H1 (cell line): Measurements from ENCODE around the gene BFSP2. TPM values are rescaled to one million over a fixed set of nuclear protein-coding genes. Genes with fewer than 3 reads are reported as not detected.

Source experiments
- CTCF ChIA-PET: fragments of 300-600 bp; sonication (Branson Sonifier 250); formaldehyde crosslinking; loops from one replicate; lab custom pipeline; 2021; ENCODE audit not compliant: partially characterized antibody; lab: Charles Lee
- POLR2A ChIA-PET: fragments of 300-600 bp; sonication (Branson Sonifier 250); formaldehyde crosslinking; loops from one replicate; lab custom pipeline; 2021; ENCODE audit warnings: inconsistent platforms; ENCODE audit not compliant: partially characterized antibody; lab: Charles Lee
- DNase-seq, 2 experiments: peaks; one replicate each; pipeline versions ENCODE4 v3.0.0 to v3.0.0-alpha.2; 2010 to 2022; ENCODE audit warnings: low spot score in 2 of 2, low read depth in 1 of 2, mixed read lengths in 1 of 2
- FAIRE-seq: peaks from 2 replicates; lab custom pipeline; 2011; peaks lifted over from hg19 to GRCh38; lab: Jason Lieb, UNC
- H2AFZ ChIP-seq: 2 replicates; pipeline ENCODE4 v1.8.1; 2012; ENCODE audit warnings: low read length, inconsistent platforms
- H2AK5ac ChIP-seq: 2 replicates; pipeline ENCODE4 v1.6.1; 2013; ENCODE audit warnings: low read depth, low read length
- H2BK120ac ChIP-seq: replicated peaks from 2 replicates; pipeline ENCODE3; 2013; ENCODE audit warnings: low read depth, low read length, inconsistent platforms
- H2BK12ac ChIP-seq: 2 replicates; pipeline ENCODE4 v1.6.1; 2013; ENCODE audit warnings: low read depth, low read length
- H2BK15ac ChIP-seq: 2 replicates; pipeline ENCODE4 v1.6.1; 2013; ENCODE audit warnings: low read length
- H2BK20ac ChIP-seq: 2 replicates; pipeline ENCODE4 v1.6.1; 2013; ENCODE audit warnings: low read length
- H2BK5ac ChIP-seq: 2 replicates; pipeline ENCODE4 v1.6.1; 2013; ENCODE audit warnings: low read depth, low read length
- H3K14ac ChIP-seq: 2 replicates; pipeline ENCODE4 v1.6.1; 2013; ENCODE audit warnings: inconsistent platforms; ENCODE audit not compliant: insufficient read length
- H3K18ac ChIP-seq: 2 replicates; pipeline ENCODE4 v1.6.1; 2013; ENCODE audit warnings: low read length; ENCODE audit errors: extremely low read depth
- H3K23ac ChIP-seq: 2 replicates; pipeline ENCODE4 v1.6.1; 2013; ENCODE audit warnings: inconsistent platforms; ENCODE audit not compliant: insufficient read length
- H3K23me2 ChIP-seq: 2 replicates; pipeline ENCODE4 v1.6.1; 2013; ENCODE audit warnings: low read depth, low read length
- H3K27ac ChIP-seq: 2 replicates; pipeline ENCODE4 v1.6.1; 2011; ENCODE audit warnings: low read depth, low read length, inconsistent platforms
- H3K27me3 ChIP-seq, 4 experiments: replicated peaks in 1 of 4; 1 replicate in 1 of 4; 2 replicates in 3 of 4; pipeline versions ENCODE4 v1.6.1 to v1.8.1; 2011 to 2013; ENCODE audit warnings: low read length in 3 of 4, mild to moderate bottlenecking in 3 of 4, inconsistent platforms in 2 of 4, mixed read lengths in 2 of 4, moderate library complexity in 1 of 4; ENCODE audit not compliant: control insufficient read depth in 3 of 4, insufficient read depth in 3 of 4; ENCODE audit errors: extremely low read depth in 1 of 4
- H3K36me3 ChIP-seq, 4 experiments: 2 replicates each; pipeline versions ENCODE4 v1.6.1 to v1.8.1; 2011 to 2013; ENCODE audit warnings: mild to moderate bottlenecking in 4 of 4, low read length in 3 of 4, moderate library complexity in 2 of 4, control low read depth in 1 of 4, inconsistent platforms in 1 of 4; ENCODE audit not compliant: insufficient read depth in 4 of 4, control insufficient read depth in 2 of 4
- H3K4ac ChIP-seq: replicated peaks from 2 replicates; pipeline ENCODE3; 2013; ENCODE audit warnings: low read length, low read depth, mixed read lengths, inconsistent platforms; ENCODE audit not compliant: insufficient read length
- H3K4me1 ChIP-seq, 4 experiments: replicated peaks in 1 of 4; 1 replicate in 1 of 4; 2 replicates in 3 of 4; pipeline versions ENCODE4 v1.6.1 to v1.8.1; 2011 to 2013; ENCODE audit warnings: low read length in 3 of 4, inconsistent platforms in 2 of 4, mixed read lengths in 1 of 4; ENCODE audit not compliant: insufficient read depth in 4 of 4, control insufficient read depth in 3 of 4
- H3K4me2 ChIP-seq, 2 experiments: 2 replicates each; pipeline versions ENCODE4 v1.6.1 to v1.8.1; 2011 to 2013; ENCODE audit warnings: low read depth in 2 of 2, low read length in 2 of 2, control low read depth in 1 of 2, inconsistent platforms in 1 of 2, mild to moderate bottlenecking in 1 of 2; ENCODE audit not compliant: insufficient read depth in 1 of 2
- H3K4me3 ChIP-seq, 4 experiments: fragments of 200-600, 300-600 bp in 1 of 4; sonication (generic), shearing (Covaris generic), sonication (Bioruptor Twin) in 1 of 4; 2 replicates each; pipeline versions ENCODE4 v1.5.1 to v1.8.1; 2011 to 2016; ENCODE audit warnings: low read length in 4 of 4, low read depth in 3 of 4, control low read depth in 2 of 4, inconsistent platforms in 2 of 4, mild to moderate bottlenecking in 2 of 4, mixed read lengths in 1 of 4, moderate library complexity in 1 of 4; ENCODE audit not compliant: insufficient read depth in 2 of 4; ENCODE audit errors: extremely low read depth in 1 of 4
- H3K56ac ChIP-seq: replicated peaks from 2 replicates; pipeline ENCODE3; 2013; ENCODE audit warnings: low read depth, mild to moderate bottlenecking, mixed read lengths, low read length, inconsistent platforms; ENCODE audit not compliant: insufficient read length
- H3K79me1 ChIP-seq: 2 replicates; pipeline ENCODE4 v1.6.1; 2013; ENCODE audit warnings: low read depth, low read length, control low read depth
- H3K79me2 ChIP-seq, 2 experiments: 2 replicates each; pipeline versions ENCODE4 v1.6.1 to v1.8.1; 2012 to 2013; ENCODE audit warnings: low read length in 2 of 2, mild to moderate bottlenecking in 2 of 2, inconsistent platforms in 1 of 2; ENCODE audit not compliant: insufficient read depth in 2 of 2, control insufficient read depth in 1 of 2
- H3K9ac ChIP-seq, 4 experiments: replicated peaks in 1 of 4; 1 replicate in 1 of 4; 2 replicates in 3 of 4; pipeline versions ENCODE4 v1.6.1 to v1.8.1; 2011 to 2013; ENCODE audit warnings: low read depth in 3 of 4, low read length in 3 of 4, control low read depth in 2 of 4, mild to moderate bottlenecking in 2 of 4, moderate library complexity in 2 of 4, inconsistent platforms in 1 of 4; ENCODE audit errors: extremely low read depth in 1 of 4
- H3K9me3 ChIP-seq, 2 experiments: 2 replicates each; pipeline versions ENCODE4 v1.6.1 to v1.8.1; 2012 to 2013; ENCODE audit warnings: mild to moderate bottlenecking in 2 of 2, moderate library complexity in 2 of 2, control low read depth in 1 of 2, inconsistent platforms in 1 of 2, low read depth in 1 of 2, low read length in 1 of 2, mixed read lengths in 1 of 2; ENCODE audit not compliant: insufficient read depth in 2 of 2
- H4K20me1 ChIP-seq, 2 experiments: replicated peaks in 1 of 2; 2 replicates each; pipeline versions ENCODE3 to v1.8.1; 2011 to 2013; ENCODE audit warnings: inconsistent platforms in 2 of 2, low read length in 2 of 2, mild to moderate bottlenecking in 1 of 2; ENCODE audit not compliant: insufficient read depth in 2 of 2, control insufficient read depth in 1 of 2
- H4K5ac ChIP-seq: 2 replicates; pipeline ENCODE4 v1.6.1; 2013; ENCODE audit warnings: low read length, low read depth, mixed read lengths, inconsistent platforms; ENCODE audit not compliant: insufficient read length
- H4K8ac ChIP-seq: 2 replicates; pipeline ENCODE4 v1.8.0; 2013; ENCODE audit warnings: mild to moderate bottlenecking, moderate library complexity, low read length, inconsistent platforms; ENCODE audit not compliant: insufficient read depth; ENCODE audit errors: extremely low read depth
- H4K91ac ChIP-seq: replicated peaks from 2 replicates; pipeline ENCODE3; 2013; ENCODE audit warnings: low read length, mixed read lengths, inconsistent platforms; ENCODE audit not compliant: insufficient read length
- ATF2 ChIP-seq: IDR thresholded peaks from 2 replicates; pipeline ENCODE4 v1.6.1; 2012; ENCODE audit warnings: low read length, inconsistent platforms
- CTCF ChIP-seq, 3 experiments: IDR thresholded peaks; 1 replicate in 2 of 3; 2 replicates in 1 of 3; pipeline versions ENCODE4 v1.5.1 to v1.6.1; 2011; ENCODE audit warnings: low read length in 3 of 3, mild to moderate bottlenecking in 3 of 3, inconsistent platforms in 2 of 3, low read depth in 1 of 3, moderate library complexity in 1 of 3; ENCODE audit not compliant: insufficient read depth in 1 of 3; ENCODE audit errors: control extremely low read depth in 1 of 3
- KDM5A ChIP-seq: fragments of 200-600 bp; IDR thresholded peaks from 2 replicates; pipeline ENCODE4 v1.7.1; 2012; ENCODE audit warnings: mild to moderate bottlenecking, low read length, inconsistent platforms, mixed read lengths
- USF2 ChIP-seq: IDR thresholded peaks from 2 replicates; pipeline ENCODE4 v1.6.1; 2011; ENCODE audit warnings: low read length, improper control_type of control experiment
- WGBS, 2 experiments: shearing (Covaris generic) in 1 of 2; methylation state at CpG; one replicate each; pipeline versions ENCODE4 v1.1.6 to v1.1.7; 2013 to 2015; ENCODE audit warnings: low lambda C conversion rate in 2 of 2, mixed read lengths in 2 of 2, inconsistent platforms in 1 of 2, low coverage in 1 of 2, missing lambda C conversion rate in 1 of 2; ENCODE audit not compliant: insufficient replicate concordance in 2 of 2, insufficient coverage in 1 of 2, insufficient read length in 1 of 2; ENCODE audit errors: extremely low coverage in 1 of 2, missing lambda C conversion rate in 1 of 2; 5-methylcytosine and 5-hydroxymethylcytosine counted together
- polyA plus RNA-seq, 7 experiments: library from polyadenylated mRNA; depleted of rRNA in 3 of 7; stranded (reverse) in 5 of 7; unstranded in 2 of 7; fragments of >200 nt in 5 of 7; fragments of 200-250 nt in 2 of 7; gene quantifications; 1 replicate in 5 of 7; 2 replicates in 1 of 7; 4 replicates in 1 of 7; pipeline versions ENCODE4 v1.2.1 to v1.2.3, GENCODE V29; 2011 to 2013; ENCODE audit warnings: missing spikeins in 2 of 7, mixed read lengths in 2 of 7
- total RNA-seq: library from RNA; stranded (reverse); fragmentation: NEBNext Ultra II Directional; extraction: Animal tissue kit (Norgen Biotek cat#: 25700); gene quantifications from 2 replicates; pipeline ENCODE4 v1.2.1, GENCODE V29; 2021

BFSP2 gene
- total and polyA plus RNA-seq, 2 of the 8 experiments (the other 6 are each of a cell fraction or from before 2014, with no cell fraction given): not detected

- Histone ChIP-seq H4K5ac (no peak overlapping the region), H2BK120ac (no peak overlapping the region), H3K79me2 (no peaks in the 10 kb centered on the region), H3K27ac (no peak overlapping the region), H2BK20ac (no peak overlapping the region), H4K20me1 (no peaks in the 10 kb centered on the region), H3K4me1 (peaks cover 0 to 10% (median 2%) of the 10 kb centered on the region in 4 experiments; a peak in 2 of 7 replicates), H2BK15ac (no peak overlapping the region), H3K9me3 (no peaks in the 10 kb centered on the region), H3K9ac (no peak overlapping the region), H2BK12ac (no peak overlapping the region), H3K36me3 (no peaks in the 10 kb centered on the region), H3K14ac (no peak overlapping the region), H2BK5ac (no peak overlapping the region), H2AFZ (no peak overlapping the region), H3K79me1 (no peaks in the 10 kb centered on the region), H3K4ac (no peak overlapping the region), H3K23me2 (no peaks in the 10 kb centered on the region), H3K56ac (no peak overlapping the region), H2AK5ac (no peak overlapping the region), H4K8ac (no peak overlapping the region), H3K4me3 (no peak overlapping the region), H3K23ac (no peak overlapping the region), H3K18ac (no peak overlapping the region), H3K4me2 (no peak overlapping the region), H3K27me3 (no peaks in the 10 kb centered on the region), H4K91ac (no peak overlapping the region)
- DNase-seq: no peak
- ChIA-PET POLR2A (interaction anchor here (0.7 to 2.0 kb wide), 3 partner anchors 117 to 730 kb away, joined by 3 to 8 read pairs (median 3); partner anchors contain the start of gene CDV3), CTCF (interaction anchor here (0.6 to 3.3 kb wide), 20 partner anchors 11 to 416 kb away, joined by 3 to 21 read pairs (median 4); no protein-coding TSS in a partner anchor)
- WGBS, 2 experiments: 85% methylated on average over 3 of the region's 3 CpGs; no CpG with 5 or more reads in 1 of the 2 experiments
- FAIRE-seq: no peak
- TF ChIP-seq ATF2 (no peak), USF2 (no peak), KDM5A (no peak), CTCF (IDR thresholded peaks at IDR 0.05; ENCODE audit: control extremely low read depth in 1 of 3, insufficient read depth in 1 of 3, low read depth in 1 of 3, low read length in 3 of 3) (no peak)
Observed at GRCh38 chr3:133457025-133457424, 57.2 kb downstream of the BFSP2 start.
